ENCODE data around the gene OR4D2.

Gene OR4D2

DNA sequence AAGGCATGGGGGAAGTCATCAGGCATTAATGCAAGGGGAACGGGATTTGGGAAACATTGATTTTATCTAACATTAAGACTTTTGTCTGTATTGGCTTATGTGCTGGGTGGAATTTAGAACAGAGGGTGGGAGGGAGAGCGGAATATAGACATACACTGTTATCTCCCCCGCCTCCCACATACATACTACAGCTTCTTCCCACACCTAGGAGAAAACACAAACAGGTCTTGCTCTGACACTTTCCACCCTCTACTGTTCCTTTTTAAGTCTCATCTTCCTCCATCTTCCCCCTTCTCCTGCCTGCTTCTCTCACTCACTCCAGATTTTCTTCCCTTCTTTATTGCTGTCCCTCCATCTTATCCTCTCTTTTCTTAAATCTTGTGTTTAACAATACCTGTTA, 18.2 kb upstream of the OR4D2 start:
- no peak overlapping the region for H3K4me3 ChIP-seq (ENCODE audit: low read length)
- peaks cover 14% of the 10 kb centered on the region; the same call in 1 of the 2 replicates for H3K9me3 ChIP-seq (ENCODE audit: insufficient read depth, low read depth, low read length)
- H3K9ac ChIP-seq (ENCODE audit: low read depth, low read length), result no peak overlapping the region
- no peaks in the 10 kb centered on the region for H3K36me3 ChIP-seq (ENCODE audit: insufficient read depth, low read depth, low read length)
- H3K27ac ChIP-seq (ENCODE audit: low read length), result no peak overlapping the region
- no peaks in the 10 kb centered on the region for H3K4me1 ChIP-seq (ENCODE audit: insufficient read depth, low read length)
- H3K27me3 ChIP-seq (ENCODE audit: insufficient read depth, low read length), result peaks cover 41% of the 10 kb centered on the region

DNA sequence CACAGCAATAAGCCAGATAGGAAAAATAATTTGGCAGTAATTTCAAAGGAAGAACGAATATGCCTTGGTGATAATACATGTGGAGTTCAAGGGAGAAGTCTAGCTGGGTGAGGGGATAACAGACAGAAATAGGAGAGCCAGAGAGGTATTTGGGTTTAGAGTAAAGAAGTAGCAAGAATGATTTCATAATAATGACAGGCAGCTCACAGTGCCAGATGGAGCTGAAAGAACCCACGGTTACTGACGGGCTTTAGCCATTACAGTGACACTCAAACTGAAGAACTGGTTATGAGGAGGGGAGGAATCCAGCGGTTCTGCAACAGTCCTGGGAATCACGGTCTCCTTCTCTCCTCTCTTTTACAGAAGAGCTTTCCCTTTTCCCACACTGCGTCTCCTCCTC, 16.4 kb upstream of the OR4D2 start:
- Histone ChIP-seq H3K4me1 (ENCODE audit: insufficient read depth, low read length) (no peaks in the 10 kb centered on the region), H3K9ac (ENCODE audit: low read depth, low read length) (no peak overlapping the region), H3K9me3 (ENCODE audit: insufficient read depth, low read depth, low read length) (no peaks in the 10 kb centered on the region), H3K27me3 (ENCODE audit: insufficient read depth, low read length) (peaks cover 54% of the 10 kb centered on the region), H3K4me3 (ENCODE audit: low read length) (no peak overlapping the region), H3K36me3 (ENCODE audit: insufficient read depth, low read depth, low read length) (no peaks in the 10 kb centered on the region), H3K27ac (ENCODE audit: low read length) (no peak overlapping the region)

- peaks cover 77% of the 10 kb centered on the region for H3K27me3 ChIP-seq (ENCODE audit: insufficient read depth, low read length)
- H3K9me3 ChIP-seq (ENCODE audit: insufficient read depth, low read depth, low read length), result no peaks in the 10 kb centered on the region
- no peaks in the 10 kb centered on the region for H3K36me3 ChIP-seq (ENCODE audit: insufficient read depth, low read depth, low read length)
- H3K4me1 ChIP-seq (ENCODE audit: insufficient read depth, low read length), result no peaks in the 10 kb centered on the region
- H3K9ac ChIP-seq (ENCODE audit: low read depth, low read length), result no peak overlapping the region
- H3K27ac ChIP-seq (ENCODE audit: low read length), result no peak overlapping the region
- no peak overlapping the region for H3K4me3 ChIP-seq (ENCODE audit: low read length)
These were observed 13.7 kb upstream of the OR4D2 start for GRCh38 chr17:58153046-58153445.

DNA sequence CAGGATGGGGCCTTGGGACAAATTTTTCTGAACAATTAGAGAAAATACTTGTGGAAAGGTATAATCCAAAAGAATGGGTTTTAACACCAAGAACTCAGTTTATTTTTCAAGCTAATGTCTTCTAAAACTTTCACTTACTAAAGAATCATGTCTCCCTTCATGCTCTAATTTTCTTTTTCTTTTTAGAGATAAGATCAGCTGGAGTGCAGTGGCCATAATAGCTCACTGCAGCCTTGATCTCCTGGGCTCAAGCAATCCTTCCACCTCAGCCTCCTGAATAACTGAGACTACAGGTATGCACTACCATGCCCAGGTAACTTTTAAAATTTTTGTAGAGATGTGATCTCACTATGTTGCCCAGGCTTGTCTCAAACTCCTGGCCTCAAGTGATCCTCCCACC, 13.1 kb upstream of the OR4D2 start:
- Histone ChIP-seq H3K9ac (ENCODE audit: low read depth, low read length) (no peak overlapping the region), H3K9me3 (ENCODE audit: insufficient read depth, low read depth, low read length) (no peaks in the 10 kb centered on the region), H3K4me3 (ENCODE audit: low read length) (no peak overlapping the region), H3K27ac (ENCODE audit: low read length) (no peak overlapping the region), H3K36me3 (ENCODE audit: insufficient read depth, low read depth, low read length) (no peaks in the 10 kb centered on the region), H3K27me3 (ENCODE audit: insufficient read depth, low read length) (peaks cover 76% of the 10 kb centered on the region), H3K4me1 (ENCODE audit: insufficient read depth, low read length) (no peaks in the 10 kb centered on the region)

GRCh38 chr17:58156839-58157803, 9.7 kb upstream of the OR4D2 start:
- Histone ChIP-seq H3K27me3 (ENCODE audit: insufficient read depth, low read length) (peaks cover 80% of the 10 kb centered on the region), H3K4me3 (ENCODE audit: low read length) (peak overlapping the region; percentile 88), H3K4me1 (ENCODE audit: insufficient read depth, low read length) (no peaks in the 10 kb centered on the region), H3K36me3 (ENCODE audit: insufficient read depth, low read depth, low read length) (no peaks in the 10 kb centered on the region), H3K9me3 (ENCODE audit: insufficient read depth, low read depth, low read length) (no peaks in the 10 kb centered on the region), H3K9ac (ENCODE audit: low read depth, low read length) (peak overlapping the region; percentile 76; the same call in 1 of the 2 replicates), H3K27ac (ENCODE audit: low read length) (no peak overlapping the region)

DNA sequence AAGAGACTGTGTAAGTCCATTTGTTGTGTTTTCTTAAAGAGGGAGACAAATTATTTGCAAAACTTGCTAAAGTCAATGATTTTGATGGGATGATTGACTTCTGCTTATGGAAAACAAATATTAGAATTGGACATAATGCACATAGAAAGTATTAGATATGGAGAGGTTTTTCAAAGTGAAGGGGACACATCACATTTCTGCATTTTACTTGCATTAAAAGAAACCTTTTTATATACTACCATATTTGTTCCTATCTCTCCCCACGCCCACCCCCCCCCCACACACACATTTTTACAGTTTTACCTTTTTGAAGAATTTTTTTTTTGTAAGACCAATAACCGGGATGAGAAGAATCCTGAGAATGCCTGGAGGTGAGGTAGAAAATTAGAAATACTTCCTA, 8.6 kb upstream of the OR4D2 start:
- H3K36me3 ChIP-seq (ENCODE audit: insufficient read depth, low read depth, low read length), result no peaks in the 10 kb centered on the region
- H3K9ac ChIP-seq (ENCODE audit: low read depth, low read length), result no peak overlapping the region
- H3K4me3 ChIP-seq (ENCODE audit: low read length), result no peak overlapping the region
- H3K4me1 ChIP-seq (ENCODE audit: insufficient read depth, low read length), result no peaks in the 10 kb centered on the region
- H3K27me3 ChIP-seq (ENCODE audit: insufficient read depth, low read length), result peaks cover 75% of the 10 kb centered on the region
- H3K27ac ChIP-seq (ENCODE audit: low read length), result no peak overlapping the region
- no peaks in the 10 kb centered on the region for H3K9me3 ChIP-seq (ENCODE audit: insufficient read depth, low read depth, low read length)

DNA sequence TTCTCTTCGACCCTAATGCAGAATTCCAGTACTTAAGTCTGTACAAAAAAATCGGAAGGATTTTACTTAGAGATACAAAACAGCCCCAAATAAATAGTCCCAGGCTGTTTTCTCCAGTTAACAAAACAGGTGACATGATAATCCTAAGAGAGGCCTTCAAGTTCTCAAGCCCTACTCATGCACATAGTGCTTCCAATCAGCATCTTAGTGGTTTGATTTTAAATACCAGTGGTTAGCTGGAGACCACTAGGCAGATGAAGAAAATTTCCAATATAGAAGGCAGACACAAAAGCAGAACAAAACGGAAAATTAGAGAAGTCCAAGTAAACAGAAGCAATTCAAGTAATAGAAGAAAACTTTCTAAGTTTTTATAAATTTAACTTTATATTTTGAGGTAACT, 5.2 kb upstream of the OR4D2 start:
- no peak overlapping the region for H3K4me3 ChIP-seq (ENCODE audit: low read length)
- no peak overlapping the region for H3K27ac ChIP-seq (ENCODE audit: low read length)
- no peaks in the 10 kb centered on the region for H3K36me3 ChIP-seq (ENCODE audit: insufficient read depth, low read depth, low read length)
- peaks cover 76% of the 10 kb centered on the region for H3K27me3 ChIP-seq (ENCODE audit: insufficient read depth, low read length)
- no peaks in the 10 kb centered on the region for H3K9me3 ChIP-seq (ENCODE audit: insufficient read depth, low read depth, low read length)
- no peaks in the 10 kb centered on the region for H3K4me1 ChIP-seq (ENCODE audit: insufficient read depth, low read length)
- H3K9ac ChIP-seq (ENCODE audit: low read depth, low read length), result no peak overlapping the region

DNA sequence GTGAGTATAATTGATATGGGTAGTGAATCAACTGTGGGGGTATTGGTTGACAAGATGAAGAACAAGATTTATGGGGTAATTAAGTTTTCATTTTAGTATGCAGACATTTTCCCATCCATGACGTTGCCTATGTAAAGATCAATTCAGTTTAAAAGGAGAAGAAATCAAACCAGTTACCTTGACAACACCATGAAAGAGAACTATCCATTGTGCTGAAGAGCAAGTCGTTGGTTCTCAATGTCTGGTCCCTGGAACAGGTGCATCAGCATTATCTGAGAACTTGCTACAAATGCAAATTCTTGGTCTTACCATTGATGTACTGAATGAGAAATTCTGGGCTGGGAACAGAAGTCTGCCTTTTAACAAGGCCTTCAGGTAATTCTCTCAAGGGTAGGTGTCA, 801 bp upstream of the OR4D2 start:
- H3K4me3 ChIP-seq (ENCODE audit: low read length), result no peak overlapping the region
- H3K4me1 ChIP-seq (ENCODE audit: insufficient read depth, low read length), result no peaks in the 10 kb centered on the region
- H3K27me3 ChIP-seq (ENCODE audit: insufficient read depth, low read length), result peaks cover 71% of the 10 kb centered on the region
- no peaks in the 10 kb centered on the region for H3K36me3 ChIP-seq (ENCODE audit: insufficient read depth, low read depth, low read length)
- H3K27ac ChIP-seq (ENCODE audit: low read length), result no peak overlapping the region
- H3K9ac ChIP-seq (ENCODE audit: low read depth, low read length), result no peak overlapping the region
- no peaks in the 10 kb centered on the region for H3K9me3 ChIP-seq (ENCODE audit: insufficient read depth, low read depth, low read length)

DNA sequence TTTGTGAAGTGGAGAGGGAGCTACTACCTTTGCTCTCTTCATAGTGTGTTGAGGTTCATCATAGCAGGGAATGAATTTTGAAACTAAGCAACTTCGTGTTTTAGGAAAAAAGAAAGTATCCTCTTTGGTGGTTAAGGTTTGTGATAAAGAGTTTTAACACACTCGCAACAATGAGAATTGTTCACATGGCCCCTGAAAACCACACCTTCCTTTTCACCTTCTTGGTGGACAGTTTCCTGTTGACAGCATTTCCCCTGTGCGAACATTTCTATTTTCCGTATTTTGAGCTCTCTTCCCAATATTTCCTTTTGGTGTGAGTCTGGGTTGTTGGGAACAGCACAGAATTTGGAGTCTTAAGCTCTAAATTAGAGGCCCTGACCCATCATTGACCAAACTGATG, 3.8 kb downstream of the OR4D2 start:
- no peak overlapping the region for H3K4me3 ChIP-seq (ENCODE audit: low read length)
- H3K36me3 ChIP-seq (ENCODE audit: insufficient read depth, low read depth, low read length), result no peaks in the 10 kb centered on the region
- no peak overlapping the region for H3K9ac ChIP-seq (ENCODE audit: low read depth, low read length)
- no peaks in the 10 kb centered on the region for H3K4me1 ChIP-seq (ENCODE audit: insufficient read depth, low read length)
- no peaks in the 10 kb centered on the region for H3K9me3 ChIP-seq (ENCODE audit: insufficient read depth, low read depth, low read length)
- peaks cover 55% of the 10 kb centered on the region for H3K27me3 ChIP-seq (ENCODE audit: insufficient read depth, low read length)
- H3K27ac ChIP-seq (ENCODE audit: low read length), result no peak overlapping the region

- Histone ChIP-seq H3K9ac (ENCODE audit: low read depth, low read length) (no peak overlapping the region), H3K27me3 (ENCODE audit: insufficient read depth, low read length) (peaks cover 39% of the 10 kb centered on the region), H3K9me3 (ENCODE audit: insufficient read depth, low read depth, low read length) (no peaks in the 10 kb centered on the region), H3K4me1 (ENCODE audit: insufficient read depth, low read length) (no peaks in the 10 kb centered on the region), H3K36me3 (ENCODE audit: insufficient read depth, low read depth, low read length) (no peaks in the 10 kb centered on the region), H3K4me3 (ENCODE audit: low read length) (no peak overlapping the region), H3K27ac (ENCODE audit: low read length) (no peak overlapping the region)
These were observed 5.7 kb downstream of the OR4D2 start for GRCh38 chr17:58172369-58173071.

- no peaks in the 10 kb centered on the region for H3K9me3 ChIP-seq (ENCODE audit: insufficient read depth, low read depth, low read length)
- H3K36me3 ChIP-seq (ENCODE audit: insufficient read depth, low read depth, low read length), result no peaks in the 10 kb centered on the region
- peaks cover 24% of the 10 kb centered on the region for H3K27me3 ChIP-seq (ENCODE audit: insufficient read depth, low read length)
- H3K9ac ChIP-seq (ENCODE audit: low read depth, low read length), result no peak overlapping the region
- H3K4me1 ChIP-seq (ENCODE audit: insufficient read depth, low read length), result no peaks in the 10 kb centered on the region
- H3K4me3 ChIP-seq (ENCODE audit: low read length), result no peak overlapping the region
- H3K27ac ChIP-seq (ENCODE audit: low read length), result no peak overlapping the region
These were observed 8.1 kb downstream of the OR4D2 start for GRCh38 chr17:58174871-58175270.

GRCh38 chr17:58176200-58176599, 9.4 kb downstream of the OR4D2 start:
- H3K27ac ChIP-seq (ENCODE audit: low read length), result no peak overlapping the region
- no peaks in the 10 kb centered on the region for H3K36me3 ChIP-seq (ENCODE audit: insufficient read depth, low read depth, low read length)
- peaks cover 14% of the 10 kb centered on the region for H3K27me3 ChIP-seq (ENCODE audit: insufficient read depth, low read length)
- no peak overlapping the region for H3K4me3 ChIP-seq (ENCODE audit: low read length)
- H3K9me3 ChIP-seq (ENCODE audit: insufficient read depth, low read depth, low read length), result no peaks in the 10 kb centered on the region
- H3K4me1 ChIP-seq (ENCODE audit: insufficient read depth, low read length), result no peaks in the 10 kb centered on the region
- no peak overlapping the region for H3K9ac ChIP-seq (ENCODE audit: low read depth, low read length)

Data from iPS-20b (cell line).